ENCODE measurements around the gene ODAD3.

DNA sequence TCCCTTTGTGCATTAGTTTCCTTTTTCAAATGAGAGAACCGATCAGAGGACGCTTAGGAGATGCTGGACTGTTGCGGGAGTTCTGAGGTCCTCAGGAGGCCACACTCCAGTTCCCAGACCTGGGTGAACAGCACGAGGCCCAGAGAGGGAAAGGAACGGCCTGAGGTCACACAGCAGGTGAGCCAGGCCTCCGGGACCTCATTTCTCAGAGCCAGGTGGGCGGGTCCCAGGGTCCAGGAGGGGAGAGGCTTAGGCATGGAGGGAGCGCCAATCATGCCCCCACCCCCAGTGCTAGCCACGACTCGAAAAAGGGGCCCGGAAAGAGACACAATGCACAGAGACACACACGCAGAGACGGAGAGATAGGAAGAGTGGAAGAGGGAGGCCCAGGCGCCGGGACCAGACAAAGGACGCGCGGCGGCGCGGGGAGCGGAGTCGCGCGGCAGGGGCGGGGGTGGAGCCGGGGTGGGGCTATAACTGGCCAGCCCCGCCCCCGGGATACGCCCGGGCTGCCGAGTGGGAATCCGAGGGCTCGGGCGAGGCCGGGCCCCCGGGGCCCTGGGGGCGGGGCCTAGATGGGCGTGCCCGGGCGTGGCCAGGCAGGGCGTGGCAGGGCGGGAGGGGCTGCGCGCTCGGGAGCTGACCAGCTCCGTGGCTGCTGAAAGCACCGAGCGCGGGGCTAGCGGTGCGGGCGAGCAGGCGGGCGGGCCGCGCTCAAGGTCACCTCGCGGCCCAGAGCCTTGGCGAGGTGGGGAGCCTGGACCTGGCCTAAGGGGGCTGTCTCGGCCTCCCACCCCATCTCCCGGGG, 44.4 kb upstream of the ODAD3 start:
- TF ChIP-seq, protein P1, sequence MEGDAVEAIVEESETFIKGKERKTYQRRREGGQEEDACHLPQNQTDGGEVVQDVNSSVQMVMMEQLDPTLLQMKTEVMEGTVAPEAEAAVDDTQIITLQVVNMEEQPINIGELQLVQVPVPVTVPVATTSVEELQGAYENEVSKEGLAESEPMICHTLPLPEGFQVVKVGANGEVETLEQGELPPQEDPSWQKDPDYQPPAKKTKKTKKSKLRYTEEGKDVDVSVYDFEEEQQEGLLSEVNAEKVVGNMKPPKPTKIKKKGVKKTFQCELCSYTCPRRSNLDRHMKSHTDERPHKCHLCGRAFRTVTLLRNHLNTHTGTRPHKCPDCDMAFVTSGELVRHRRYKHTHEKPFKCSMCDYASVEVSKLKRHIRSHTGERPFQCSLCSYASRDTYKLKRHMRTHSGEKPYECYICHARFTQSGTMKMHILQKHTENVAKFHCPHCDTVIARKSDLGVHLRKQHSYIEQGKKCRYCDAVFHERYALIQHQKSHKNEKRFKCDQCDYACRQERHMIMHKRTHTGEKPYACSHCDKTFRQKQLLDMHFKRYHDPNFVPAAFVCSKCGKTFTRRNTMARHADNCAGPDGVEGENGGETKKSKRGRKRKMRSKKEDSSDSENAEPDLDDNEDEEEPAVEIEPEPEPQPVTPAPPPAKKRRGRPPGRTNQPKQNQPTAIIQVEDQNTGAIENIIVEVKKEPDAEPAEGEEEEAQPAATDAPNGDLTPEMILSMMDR (IDR thresholded peaks at IDR 0.05) = no peak
- TF ChIP-seq EP300 (IDR thresholded peaks at IDR 0.05; ENCODE audit: low read depth) (no peak), POLR2A (IDR thresholded peaks at IDR 0.05) (no peak)
